Measurements from ENCODE around the gene GBGT1. TPM values are rescaled to one million over a fixed set of nuclear protein-coding genes. Genes with fewer than 3 reads are reported as not detected.
"Not testable (repeated sequence)": the region's sequence is repeated elsewhere in the genome, so short reads cannot be mapped to it uniquely, and the experiment has no call there.

Gene GBGT1
- total RNA-seq, 1 donor from 2014 or later, result 9.4 TPM

DNA sequence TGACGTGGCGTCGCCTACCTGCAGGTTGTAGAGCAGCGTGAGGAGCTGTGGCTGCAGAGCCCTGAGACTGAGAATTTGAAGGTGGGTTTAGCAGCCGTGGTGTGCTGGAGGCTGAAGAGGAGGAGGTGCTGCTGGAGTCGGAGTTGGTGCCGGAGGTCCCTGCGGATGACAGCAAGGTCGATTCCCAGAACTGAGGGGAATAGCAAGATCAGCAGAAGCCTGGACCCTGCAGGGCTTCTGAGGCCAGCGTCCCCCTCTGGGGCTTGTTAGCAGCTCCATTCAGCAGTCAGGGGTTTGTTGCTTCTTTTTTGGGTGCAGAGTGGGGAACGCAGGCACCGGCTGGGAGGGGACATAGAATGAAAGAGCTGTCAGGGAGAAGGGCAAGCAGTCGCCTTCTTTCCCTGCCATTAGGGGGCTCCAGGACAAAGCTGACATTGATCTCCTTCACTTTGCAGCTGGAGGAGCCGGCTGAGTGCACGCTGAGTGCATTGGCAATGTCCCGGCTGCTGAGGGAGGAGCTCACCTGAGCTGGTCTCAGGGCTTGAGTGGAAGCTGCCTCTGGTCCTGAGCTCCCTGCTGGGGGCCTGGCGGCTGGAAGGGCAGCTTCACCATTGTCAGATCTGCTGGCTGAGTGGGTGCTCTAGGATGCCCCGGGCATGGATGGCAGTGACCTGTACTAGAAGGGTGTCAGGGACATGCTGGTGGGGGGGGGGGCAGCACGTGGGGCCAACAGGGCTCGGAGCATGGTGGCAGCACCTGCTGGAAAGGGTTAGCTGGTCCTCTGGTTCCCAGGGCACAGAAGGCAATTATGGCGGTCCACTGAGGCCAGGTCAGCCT lies 24.5 kb upstream of the GBGT1 start:
- intact Hi-C loops (cut with micrococcal nuclease), result no loop called here
- Mint-ChIP-seq H3K27me3 (ENCODE audit: insufficient read depth) (peaks cover 31% of the 10 kb centered on the region), H3K36me3 (ENCODE audit: low read depth) (no peaks in the 10 kb centered on the region), H3K4me3 (no peak overlapping the region), H3K9me3 (no peaks in the 10 kb centered on the region), H3K4me1 (ENCODE audit: low read depth) (peaks cover 25% of the 10 kb centered on the region), H3K27ac (no peak overlapping the region)
- no peak for DNase-seq (ENCODE audit: low spot score)

DNA sequence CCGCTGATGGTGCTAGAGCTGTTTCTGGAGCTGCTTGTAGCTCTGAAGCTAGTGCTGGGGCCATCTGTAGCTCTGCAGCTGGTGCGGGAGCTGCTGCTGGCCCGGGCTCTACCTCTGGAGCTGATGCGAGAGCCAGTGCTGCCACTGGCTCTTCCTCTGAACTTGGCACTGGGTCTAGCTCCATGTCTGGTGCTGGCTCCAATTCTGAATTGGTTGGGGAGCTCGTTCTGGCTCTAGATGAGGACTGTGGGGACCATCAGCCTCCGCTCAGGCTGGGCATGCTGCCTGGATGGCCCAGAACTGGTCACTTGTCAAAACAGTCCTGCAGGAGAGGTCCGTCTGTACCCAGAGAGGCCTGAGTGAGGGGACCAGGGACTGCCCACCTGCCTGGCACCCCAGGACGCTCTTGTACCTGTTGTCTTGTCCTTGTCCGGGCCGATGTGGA lies 23.9 kb upstream of the GBGT1 start:
- Mint-ChIP-seq H3K36me3 (ENCODE audit: low read depth) (no peaks in the 10 kb centered on the region), H3K4me1 (ENCODE audit: low read depth) (peaks cover 27% of the 10 kb centered on the region), H3K9me3 (no peaks in the 10 kb centered on the region), H3K27me3 (ENCODE audit: insufficient read depth) (peaks cover 35% of the 10 kb centered on the region), H3K4me3 (no peak overlapping the region), H3K27ac (no peak overlapping the region)
- DNase-seq (ENCODE audit: low spot score), result no peak
- intact Hi-C loops (cut with micrococcal nuclease), result no loop called here

DNA sequence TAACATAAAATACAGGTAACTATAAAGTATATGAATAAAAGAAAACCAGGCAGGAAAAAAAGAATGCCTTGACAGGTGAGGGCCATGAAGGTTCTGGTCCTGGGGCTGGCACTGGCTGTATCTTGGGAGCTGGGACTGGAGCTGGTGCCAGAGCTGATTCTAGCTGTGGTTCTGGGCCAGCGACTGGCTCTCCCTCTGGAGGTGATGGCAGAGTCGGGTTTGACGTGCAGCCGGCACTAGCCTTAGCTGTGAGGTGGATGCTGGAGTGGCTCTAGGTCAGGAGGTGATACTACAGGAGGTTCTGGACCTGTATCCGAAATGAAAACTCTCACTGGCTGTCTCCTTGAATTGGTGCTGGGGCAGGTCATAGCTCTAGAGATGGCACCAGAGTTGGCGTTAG lies 23.0 kb upstream of the GBGT1 start:
- peaks cover 37% of the 10 kb centered on the region for H3K27me3 Mint-ChIP-seq (ENCODE audit: insufficient read depth)
- no peak overlapping the region for H3K27ac Mint-ChIP-seq
- no peak for DNase-seq (ENCODE audit: low spot score)
- H3K4me1 Mint-ChIP-seq (ENCODE audit: low read depth), result peaks cover 27% of the 10 kb centered on the region
- H3K36me3 Mint-ChIP-seq (ENCODE audit: low read depth), result no peaks in the 10 kb centered on the region
- no peaks in the 10 kb centered on the region for H3K9me3 Mint-ChIP-seq
- intact Hi-C loops (cut with micrococcal nuclease), result no loop called here
- H3K4me3 Mint-ChIP-seq, result no peak overlapping the region

DNA sequence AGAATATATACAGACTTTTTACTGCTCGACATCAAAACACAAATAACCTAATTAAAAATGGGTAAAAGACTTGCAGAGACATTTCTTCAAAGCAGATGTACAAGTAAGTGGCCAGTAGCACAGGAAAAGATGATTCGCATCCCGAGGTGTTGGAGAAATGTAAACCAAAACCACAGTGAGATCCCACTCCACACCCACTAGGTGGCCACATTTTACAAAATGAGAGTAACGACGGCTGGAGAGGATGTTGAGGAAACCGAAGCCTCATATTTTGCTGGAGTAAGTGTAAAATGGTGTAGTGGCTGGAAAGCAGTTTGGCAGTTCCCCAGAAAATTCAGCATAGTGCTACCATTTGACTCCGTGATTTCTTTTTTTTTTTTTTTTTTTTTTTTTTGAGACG lies 21.3 kb upstream of the GBGT1 start:
- Mint-ChIP-seq H3K4me1 (ENCODE audit: low read depth) (peaks cover 27% of the 10 kb centered on the region), H3K27ac (peak overlapping the region; percentile 42), H3K27me3 (ENCODE audit: insufficient read depth) (peaks cover 40% of the 10 kb centered on the region), H3K4me3 (no peak overlapping the region), H3K9me3 (no peaks in the 10 kb centered on the region), H3K36me3 (ENCODE audit: low read depth) (no peaks in the 10 kb centered on the region)
- DNase-seq (ENCODE audit: low spot score), result peak; percentile 51
- intact Hi-C loops (cut with micrococcal nuclease), result loop anchor here (1.0 to 2.0 kb wide), 4 partner anchors 22 to 301 kb away; partner anchors contain the start of genes GBGT1 and SURF6

DNA sequence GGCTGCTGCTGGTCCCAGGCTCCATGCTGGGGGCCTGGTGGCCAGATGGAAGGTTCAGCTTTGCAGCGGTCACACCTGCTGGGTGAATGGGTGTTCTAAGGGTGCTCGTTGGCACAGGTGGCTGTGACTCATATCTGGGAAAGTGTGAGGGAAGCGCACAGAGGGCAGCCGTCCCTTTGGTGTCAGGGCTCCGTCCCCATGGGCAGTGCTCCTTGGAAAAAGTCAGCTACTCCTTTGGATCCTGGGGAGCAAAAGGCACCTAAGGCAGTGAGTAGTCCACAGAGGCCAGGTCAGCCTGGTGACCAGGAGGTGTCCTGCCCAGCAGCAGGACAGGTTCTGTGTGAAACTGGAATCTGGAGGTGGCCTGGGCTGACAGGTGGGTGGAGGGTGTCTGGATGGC lies 18.4 kb upstream of the GBGT1 start:
- Mint-ChIP-seq H3K27ac (no peak overlapping the region), H3K4me3 (no peak overlapping the region), H3K9me3 (no peaks in the 10 kb centered on the region), H3K27me3 (ENCODE audit: insufficient read depth) (peaks cover 44% of the 10 kb centered on the region), H3K4me1 (ENCODE audit: low read depth) (peaks cover 27% of the 10 kb centered on the region), H3K36me3 (ENCODE audit: low read depth) (no peaks in the 10 kb centered on the region)
- no peak for DNase-seq (ENCODE audit: low spot score)
- intact Hi-C loops (cut with micrococcal nuclease), result no loop called here

DNA sequence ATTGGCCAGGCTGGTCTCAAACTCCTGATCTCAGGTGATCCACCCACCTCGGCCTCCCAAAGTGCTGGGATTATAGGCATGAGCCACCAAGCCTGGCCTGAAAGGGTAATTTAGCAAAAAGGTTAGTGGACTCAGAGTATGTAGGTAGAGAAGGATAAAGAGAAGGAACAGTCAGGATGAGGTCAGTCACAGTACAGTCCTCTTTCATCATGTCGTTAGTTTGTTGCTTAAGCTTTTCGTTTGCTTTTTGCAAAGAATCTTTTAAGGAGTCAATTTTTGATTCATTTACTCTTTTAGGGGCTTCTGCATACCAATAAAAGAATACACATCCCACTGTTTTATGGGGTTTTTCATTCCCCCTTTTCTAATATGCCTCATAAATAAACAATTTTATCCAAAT lies 17.8 kb upstream of the GBGT1 start:
- H3K4me1 Mint-ChIP-seq (ENCODE audit: low read depth), result peaks cover 27% of the 10 kb centered on the region
- no peaks in the 10 kb centered on the region for H3K36me3 Mint-ChIP-seq (ENCODE audit: low read depth)
- H3K4me3 Mint-ChIP-seq, result no peak overlapping the region
- peaks cover 47% of the 10 kb centered on the region for H3K27me3 Mint-ChIP-seq (ENCODE audit: insufficient read depth)
- DNase-seq (ENCODE audit: low spot score), result no peak
- no peaks in the 10 kb centered on the region for H3K9me3 Mint-ChIP-seq
- no peak overlapping the region for H3K27ac Mint-ChIP-seq
- intact Hi-C loops (cut with micrococcal nuclease), result no loop called here

DNA sequence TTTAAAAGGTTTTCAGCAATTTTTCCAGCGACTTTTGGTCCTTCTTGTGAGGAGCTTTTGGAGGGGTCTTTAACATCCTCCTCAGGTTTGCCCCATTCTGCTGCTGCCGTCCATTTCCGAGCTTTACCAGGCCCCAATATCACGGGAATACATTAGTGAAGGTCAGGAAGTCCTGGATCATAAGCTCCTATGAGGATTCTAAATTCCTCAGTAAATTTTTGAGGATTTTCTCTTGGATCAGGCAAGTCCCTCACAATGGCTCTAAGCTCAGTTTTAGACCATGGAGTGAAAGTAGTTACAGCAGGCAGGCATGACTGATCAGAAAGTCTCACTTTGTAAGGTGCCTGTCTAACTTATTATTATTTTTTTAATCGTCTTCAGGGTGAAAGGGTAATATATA lies 17.2 kb upstream of the GBGT1 start:
- Mint-ChIP-seq H3K9me3 (no peaks in the 10 kb centered on the region), H3K4me3 (no peak overlapping the region), H3K27me3 (ENCODE audit: insufficient read depth) (peaks cover 43% of the 10 kb centered on the region), H3K36me3 (ENCODE audit: low read depth) (no peaks in the 10 kb centered on the region), H3K27ac (no peak overlapping the region), H3K4me1 (ENCODE audit: low read depth) (peaks cover 23% of the 10 kb centered on the region)
- DNase-seq (ENCODE audit: low spot score), result no peak
- intact Hi-C loops (cut with micrococcal nuclease), result no loop called here

DNA sequence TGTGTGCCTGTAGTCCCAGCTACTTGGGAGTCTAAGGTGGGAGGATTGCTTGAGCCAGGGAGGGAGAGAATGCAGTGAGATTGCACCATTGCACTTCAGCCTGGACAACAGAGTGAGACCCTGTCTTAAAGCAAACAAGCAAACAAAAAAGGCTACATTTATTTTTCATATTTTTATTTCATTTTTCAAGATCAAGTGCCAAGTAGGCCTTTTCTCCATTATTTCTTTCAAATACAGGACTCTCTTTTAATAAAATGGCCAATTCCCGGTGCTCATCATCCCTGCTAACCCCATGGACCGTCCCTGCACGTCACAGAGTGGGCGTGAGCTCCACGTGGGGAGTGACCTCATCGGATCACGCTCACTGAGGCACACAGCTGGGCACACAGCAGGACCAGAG lies 9.3 kb upstream of the GBGT1 start:
- Mint-ChIP-seq H3K4me3 (no peak overlapping the region), H3K27ac (no peak overlapping the region), H3K4me1 (ENCODE audit: low read depth) (peaks cover 4% of the 10 kb centered on the region), H3K27me3 (ENCODE audit: insufficient read depth) (peaks cover 25% of the 10 kb centered on the region), H3K9me3 (no peaks in the 10 kb centered on the region), H3K36me3 (ENCODE audit: low read depth) (no peaks in the 10 kb centered on the region)
- intact Hi-C loops (cut with micrococcal nuclease), result no loop called here
- DNase-seq (ENCODE audit: low spot score), result no peak

DNA sequence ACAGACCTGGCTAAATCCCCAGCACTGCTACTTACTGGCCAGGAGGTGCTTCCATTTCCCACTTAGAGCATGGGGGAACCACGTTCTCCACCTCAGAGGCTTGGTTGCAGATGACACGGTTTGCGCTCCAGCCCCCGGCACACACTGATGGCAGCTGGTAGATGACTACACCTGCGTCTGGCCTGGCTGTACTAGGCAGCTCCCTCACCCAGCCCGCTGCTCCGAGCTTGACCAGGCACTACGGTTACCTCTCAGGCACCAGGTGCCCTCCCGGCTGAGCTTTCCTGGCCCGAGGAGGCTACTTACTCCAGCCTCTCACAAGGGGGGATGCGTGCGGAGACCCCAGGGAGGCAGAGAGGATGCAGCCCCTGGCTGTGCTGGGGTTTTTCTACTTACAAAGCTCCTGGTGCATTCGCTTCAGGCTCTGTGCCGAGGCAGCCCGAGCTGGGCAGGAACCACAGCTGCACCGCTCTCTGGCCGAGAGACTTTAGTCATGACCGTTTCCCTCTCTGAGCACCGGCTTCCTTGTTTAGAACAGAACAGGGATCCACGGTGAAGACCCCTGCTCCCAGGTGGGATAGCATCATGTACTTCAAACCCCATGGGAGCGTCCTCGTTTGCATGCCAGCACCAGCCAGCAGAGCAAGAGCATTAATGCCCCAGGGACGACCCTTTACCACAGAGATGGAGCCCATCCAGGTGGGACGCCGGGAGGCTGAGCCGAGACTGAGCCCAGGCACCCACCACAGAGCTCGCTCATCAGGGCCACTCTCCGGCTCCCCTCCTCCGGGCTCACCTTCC lies 7.6 kb upstream of the GBGT1 start:
- H3K27ac Mint-ChIP-seq, result no peak overlapping the region
- DNase-seq (ENCODE audit: low spot score), result no peak
- peaks cover 13% of the 10 kb centered on the region for H3K27me3 Mint-ChIP-seq (ENCODE audit: insufficient read depth)
- H3K4me1 Mint-ChIP-seq (ENCODE audit: low read depth), result peaks cover 5% of the 10 kb centered on the region
- H3K4me3 Mint-ChIP-seq, result no peak overlapping the region
- H3K9me3 Mint-ChIP-seq, result no peaks in the 10 kb centered on the region
- H3K36me3 Mint-ChIP-seq (ENCODE audit: low read depth), result no peaks in the 10 kb centered on the region
- intact Hi-C loops (cut with micrococcal nuclease), result no loop called here

DNA sequence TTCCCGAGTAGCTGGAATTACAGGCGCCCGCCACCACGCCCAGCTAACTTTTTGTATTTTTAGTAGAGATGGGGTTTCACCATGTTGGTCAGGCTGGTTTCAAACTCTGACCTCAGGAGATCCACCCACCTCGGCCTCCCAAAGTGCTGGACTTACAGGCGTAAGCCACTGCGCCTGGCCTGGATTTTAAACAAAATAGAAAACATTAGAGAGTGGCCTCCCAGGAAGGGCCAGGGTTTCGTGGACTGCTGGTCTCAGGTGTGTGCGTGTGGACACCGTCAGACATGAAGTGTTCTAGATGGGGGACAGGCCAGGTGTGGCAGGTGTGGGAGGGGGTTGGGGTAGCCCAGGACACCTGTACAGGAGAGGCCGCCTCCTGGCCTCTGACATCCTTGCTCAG lies 7.0 kb upstream of the GBGT1 start:
- H3K4me1 Mint-ChIP-seq (ENCODE audit: low read depth), result peaks cover 5% of the 10 kb centered on the region
- intact Hi-C loops (cut with micrococcal nuclease), result no loop called here
- H3K27me3 Mint-ChIP-seq (ENCODE audit: insufficient read depth), result peaks cover 17% of the 10 kb centered on the region

DNA sequence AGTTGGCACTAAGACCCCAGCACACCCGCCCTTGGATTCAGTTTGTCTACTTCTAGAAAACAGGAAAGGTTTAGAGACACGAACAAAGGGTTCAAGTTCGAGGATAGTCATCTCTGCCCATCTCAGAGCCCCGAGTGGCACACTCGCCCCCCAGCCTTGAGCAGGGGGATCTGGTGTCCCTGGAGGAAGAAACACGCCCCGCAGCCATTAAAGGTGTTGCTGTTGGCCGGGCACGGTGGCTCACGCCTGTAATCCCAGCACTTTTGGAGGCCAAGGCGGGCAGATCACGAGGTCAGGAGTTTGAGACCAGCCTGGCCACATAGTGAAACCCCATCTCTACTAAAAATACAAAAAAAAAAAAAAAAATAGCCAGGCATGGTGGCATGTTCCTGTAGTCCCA lies 6.0 kb upstream of the GBGT1 start:
- H3K4me3 Mint-ChIP-seq; H3K36me3 Mint-ChIP-seq (ENCODE audit: low read depth); intact Hi-C loops (cut with micrococcal nuclease); H3K27ac Mint-ChIP-seq; H3K9me3 Mint-ChIP-seq; H3K4me1 Mint-ChIP-seq (ENCODE audit: low read depth); DNase-seq (ENCODE audit: low spot score): not testable (repeated sequence)
- peaks cover 13% of the 10 kb centered on the region for H3K27me3 Mint-ChIP-seq (ENCODE audit: insufficient read depth)

More for the DNA sequence above, 7.0 kb upstream of the GBGT1 start:
- Mint-ChIP-seq H3K27ac (no peak overlapping the region), H3K9me3 (no peaks in the 10 kb centered on the region), H3K36me3 (ENCODE audit: low read depth) (no peaks in the 10 kb centered on the region), H3K4me3 (no peak overlapping the region)
- DNase-seq (ENCODE audit: low spot score), result no peak

DNA sequence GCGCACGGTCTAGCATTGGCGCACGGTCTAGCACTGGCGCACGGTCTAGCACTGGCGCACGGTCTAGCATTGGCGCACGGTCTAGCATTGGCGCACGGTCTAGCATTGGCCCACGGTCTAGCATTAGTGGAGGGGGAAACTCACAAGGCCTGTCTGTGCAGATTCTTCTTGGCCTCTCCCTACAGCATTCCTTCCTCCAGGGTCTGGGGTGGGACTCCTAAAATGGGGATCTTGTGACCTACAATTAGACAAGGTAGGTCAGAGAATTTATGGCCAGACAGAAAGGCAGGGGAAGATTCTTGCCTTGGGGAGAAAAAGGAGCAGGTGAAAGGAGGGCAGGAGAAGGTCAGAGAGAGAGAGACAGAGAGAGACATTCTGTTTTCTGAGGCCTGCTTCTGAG lies 5.4 kb upstream of the GBGT1 start:
- H3K36me3 Mint-ChIP-seq (ENCODE audit: low read depth), result no peaks in the 10 kb centered on the region
- H3K4me3 Mint-ChIP-seq, result no peak overlapping the region
- no peak overlapping the region for H3K27ac Mint-ChIP-seq
- DNase-seq (ENCODE audit: low spot score), result no peak
- peaks cover 5% of the 10 kb centered on the region for H3K4me1 Mint-ChIP-seq (ENCODE audit: low read depth)
- intact Hi-C loops (cut with micrococcal nuclease), result no loop called here
- H3K27me3 Mint-ChIP-seq (ENCODE audit: insufficient read depth), result peaks cover 11% of the 10 kb centered on the region
- no peaks in the 10 kb centered on the region for H3K9me3 Mint-ChIP-seq

DNA sequence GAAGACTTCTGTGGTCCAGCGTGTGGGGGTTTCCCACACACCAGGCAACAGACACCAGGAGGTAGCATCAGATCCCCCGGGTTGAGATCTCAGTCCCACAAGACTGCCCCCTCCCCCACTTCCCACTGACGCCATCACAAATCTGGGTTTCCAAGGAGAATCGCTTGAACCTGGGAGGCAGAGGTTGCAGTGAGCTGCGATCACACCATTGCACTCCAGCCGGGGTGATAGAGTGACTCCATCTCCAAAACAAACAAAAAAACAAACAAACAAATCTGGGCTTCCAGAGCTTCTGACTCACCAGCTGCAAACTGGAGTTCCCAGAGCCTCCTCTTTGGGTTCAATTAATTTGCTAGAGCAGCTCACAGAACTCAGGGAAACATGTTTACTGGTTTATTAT lies 4.7 kb upstream of the GBGT1 start:
- H3K4me1 Mint-ChIP-seq (ENCODE audit: low read depth), result peaks cover 5% of the 10 kb centered on the region
- no peaks in the 10 kb centered on the region for H3K9me3 Mint-ChIP-seq
- no peak overlapping the region for H3K27ac Mint-ChIP-seq
- no peak for DNase-seq (ENCODE audit: low spot score)
- peaks cover 11% of the 10 kb centered on the region for H3K27me3 Mint-ChIP-seq (ENCODE audit: insufficient read depth)
- no peaks in the 10 kb centered on the region for H3K36me3 Mint-ChIP-seq (ENCODE audit: low read depth)
- no peak overlapping the region for H3K4me3 Mint-ChIP-seq
- intact Hi-C loops (cut with micrococcal nuclease), result no loop called here

Data from activated T-helper 1 cell treated with anti-CD3 and anti-CD28 coated beads, Interleukin-12 subunit alpha, Interleukin-12 subunit beta, Interleukin-2, Interleukin-4 antibody, amounts not matched to agents 30 ng/mL and 10 ng/mL and 1 ng/mL, durations not matched to agents 14 hours and 24 hours and 36 hours (primary cell).